Neural progenitor cell (in vitro differentiated cells): ENCODE results near the gene LDHD. TPM values are rescaled to one million over a fixed set of nuclear protein-coding genes. Genes with fewer than 3 reads are reported as not detected.
A peak's percentile ranks its signal among the peaks of the same experiment; 100 is the strongest.

Experiments used
- DNase-seq: peaks from one replicate; pipeline ENCODE4 v3.0.0-alpha.2; 2016; ENCODE audit warnings: low spot score
- H2AFZ ChIP-seq: fragments of 200-600 bp; sonication (generic); replicated peaks from 2 replicates; pipeline ENCODE4 v1.6.1; 2016; ENCODE audit warnings: antibody characterized with exemption
- H3F3A ChIP-seq: fragments of 200-600 bp; sonication (generic); 2 replicates; pipeline ENCODE4 v1.6.1; 2016; ENCODE audit warnings: antibody characterized with exemption, low read depth
- H3K27ac ChIP-seq: fragments of 200-600 bp; sonication (generic); 2 replicates; pipeline ENCODE4 v1.5.1; 2016; ENCODE audit warnings: mild to moderate bottlenecking
- H3K27me3 ChIP-seq: fragments of 200-600 bp; sonication (generic); 2 replicates; pipeline ENCODE4 v1.6.1; 2016; ENCODE audit warnings: mild to moderate bottlenecking, moderate library complexity
- H3K36me3 ChIP-seq: fragments of 200-600 bp; sonication (generic); 2 replicates; pipeline ENCODE4 v1.5.1; 2016
- H3K4me1 ChIP-seq: fragments of 200-600 bp; sonication (generic); 2 replicates; pipeline ENCODE4 v1.6.1; 2016; ENCODE audit warnings: mixed run types
- H3K4me2 ChIP-seq: fragments of 200-600 bp; sonication (generic); 2 replicates; pipeline ENCODE4 v1.6.1; 2016
- H3K4me3 ChIP-seq: fragments of 200-600 bp; sonication (generic); 2 replicates; pipeline ENCODE4 v1.5.1; 2016
- H3K79me2 ChIP-seq: fragments of 200-600 bp; sonication (generic); 2 replicates; pipeline ENCODE4 v1.6.1; 2016; ENCODE audit warnings: low read depth
- H3K9ac ChIP-seq: fragments of 200-600 bp; sonication (generic); 2 replicates; pipeline ENCODE4 v1.6.1; 2016
- H3K9me3 ChIP-seq: fragments of 200-600 bp; sonication (generic); 2 replicates; pipeline ENCODE4 v1.5.1; 2016; ENCODE audit warnings: low read depth
- H4K20me1 ChIP-seq: fragments of 200-600 bp; sonication (generic); 2 replicates; pipeline ENCODE4 v1.6.1; 2016; ENCODE audit warnings: low read depth
- H3K27ac Mint-ChIP-seq: 3 replicates; pipeline ENCODE4 v1.8.0; 2021; ENCODE audit warnings: mixed read lengths
- H3K27me3 Mint-ChIP-seq: 2 replicates; pipeline ENCODE4 v1.8.0; 2022; ENCODE audit warnings: low read depth, mild to moderate bottlenecking, inconsistent platforms, moderate library complexity, mixed read lengths; ENCODE audit not compliant: insufficient read depth
- H3K36me3 Mint-ChIP-seq: 3 replicates; pipeline ENCODE4 v1.8.0; 2021; ENCODE audit warnings: mixed read lengths
- H3K4me1 Mint-ChIP-seq: 3 replicates; pipeline ENCODE4 v1.8.0; 2021; ENCODE audit warnings: mixed read lengths
- H3K4me3 Mint-ChIP-seq: 3 replicates; pipeline ENCODE4 v1.8.0; 2021; ENCODE audit warnings: mild to moderate bottlenecking, moderate library complexity, mixed read lengths
- H3K9me3 Mint-ChIP-seq: 3 replicates; pipeline ENCODE4 v1.8.0; 2020; ENCODE audit warnings: mixed read lengths
- CTCF ChIP-seq: fragments of 200-600 bp; sonication (generic); IDR thresholded peaks from 2 replicates; pipeline ENCODE4 v1.5.1; 2017; ENCODE audit warnings: antibody characterized with exemption, mild to moderate bottlenecking
- EZH2 ChIP-seq: fragments of 200-600 bp; sonication (generic); IDR thresholded peaks from 2 replicates; pipeline ENCODE4 v1.6.1; 2017; ENCODE audit warnings: antibody characterized with exemption, mild to moderate bottlenecking, moderate library complexity
- EZH2phosphoT487 ChIP-seq: fragments of 200-600 bp; sonication (generic); IDR thresholded peaks from 2 replicates; pipeline ENCODE4 v1.6.1; 2017; ENCODE audit warnings: antibody characterized with exemption
- total RNA-seq: library from RNA; depleted of rRNA; stranded (reverse); fragments of >200 nt; gene quantifications from 2 replicates; pipeline ENCODE4 v1.2.3, GENCODE V29; 2015; ENCODE audit warnings: low replicate concordance

The LDHD gene
- total RNA-seq, 1 donor from 2014 or later = 0.60 TPM

DNA sequence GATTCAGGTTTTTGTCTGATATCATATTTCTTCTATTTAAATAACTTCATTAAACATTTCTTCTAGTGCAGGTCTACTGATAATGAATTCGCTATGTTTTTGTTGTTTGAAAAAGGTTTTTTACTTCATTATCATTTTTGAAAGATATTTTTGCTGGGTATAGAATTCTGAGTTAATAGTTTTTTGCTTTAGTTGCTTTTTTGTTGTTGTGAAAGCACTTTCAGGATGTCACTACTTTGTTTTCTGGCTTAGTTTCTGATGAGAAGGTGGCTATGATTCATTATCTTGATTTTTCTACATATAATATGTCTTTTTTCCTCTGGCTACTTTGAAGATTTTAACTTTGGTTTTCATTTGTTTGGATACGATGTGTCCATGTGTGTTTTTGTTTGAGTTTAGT, 35.2 kb upstream of the LDHD start:
- Histone ChIP-seq H3K4me3 (no peak overlapping the region), H2AFZ (no peak overlapping the region)

GRCh38 chr16:75148311-75149195, 32.0 kb upstream of the LDHD start, which contains the start of gene ZFP1:
Gene ZFP1 (plus strand): TSS chr16:75148524. CDS start chr16:75152952, 4,428 bp downstream.
- no peaks in the 10 kb centered on the region for H4K20me1 ChIP-seq
- peaks cover 10% of the 10 kb centered on the region for H3F3A ChIP-seq
- DNase-seq = peak; percentile 98
- H3K4me1 ChIP-seq = no peaks in the 10 kb centered on the region
- H3K4me2 ChIP-seq = peak within 1 kb of the TSS; percentile 71
- H3K9me3 ChIP-seq = peaks cover 26% of the 10 kb centered on the region
- Mint-ChIP-seq H3K9me3 (peaks cover 44% of the 10 kb centered on the region), H3K27ac (no peak within 1 kb of the TSS), H3K27me3 (peaks cover 6% of the 10 kb centered on the region), H3K4me3 (peak within 1 kb of the TSS; percentile 91), H3K4me1 (peaks cover 2% of the 10 kb centered on the region), H3K36me3 (peaks cover 38% of the 10 kb centered on the region)
- H3K4me3 ChIP-seq = peak within 1 kb of the TSS; percentile 86
- H3K79me2 ChIP-seq = peaks cover 47% of the 10 kb centered on the region
- TF ChIP-seq EZH2phosphoT487 (no peak), EZH2 (no peak), CTCF (no peak)
- peak within 1 kb of the TSS; percentile 68 for H3K27ac ChIP-seq
- no peaks in the 10 kb centered on the region for H3K27me3 ChIP-seq
- peaks cover 33% of the 10 kb centered on the region for H3K36me3 ChIP-seq
- H2AFZ ChIP-seq = peak within 1 kb of the TSS; percentile 83
- peak within 1 kb of the TSS; percentile 73 for H3K9ac ChIP-seq

More for the DNA sequence above, 35.2 kb upstream of the LDHD start:
- peaks cover 50% of the 10 kb centered on the region for H3K36me3 ChIP-seq
- H3K9me3 ChIP-seq = peaks cover 29% of the 10 kb centered on the region
- H3K9ac ChIP-seq = no peak overlapping the region
- H3K27ac Mint-ChIP-seq = no peak overlapping the region
- H3K4me1 Mint-ChIP-seq = peaks cover 2% of the 10 kb centered on the region
- H3F3A ChIP-seq = peaks cover 10% of the 10 kb centered on the region
- H3K27me3 Mint-ChIP-seq = peaks cover 4% of the 10 kb centered on the region
- H3K27me3 ChIP-seq = no peaks in the 10 kb centered on the region
- peaks cover 77% of the 10 kb centered on the region for H3K79me2 ChIP-seq
- H3K9me3 Mint-ChIP-seq = peaks cover 67% of the 10 kb centered on the region
- no peak overlapping the region for H3K4me3 Mint-ChIP-seq
- TF ChIP-seq CTCF (no peak), EZH2 (no peak), EZH2phosphoT487 (no peak)
- DNase-seq = no peak
- H3K27ac ChIP-seq = no peak overlapping the region
- H4K20me1 ChIP-seq = no peaks in the 10 kb centered on the region
- no peaks in the 10 kb centered on the region for H3K4me1 ChIP-seq
- peaks cover 65% of the 10 kb centered on the region for H3K36me3 Mint-ChIP-seq
- H3K4me2 ChIP-seq = no peak overlapping the region

- Histone ChIP-seq H3K36me3 (peaks cover 27% of the 10 kb centered on the region), H3K4me3 (peak overlapping the region; percentile 86), H3K9ac (no peak overlapping the region), H3K79me2 (peaks cover 41% of the 10 kb centered on the region), H3K9me3 (peaks cover 20% of the 10 kb centered on the region), H3F3A (peaks cover 10% of the 10 kb centered on the region), H3K27me3 (no peaks in the 10 kb centered on the region), H3K4me2 (peak overlapping the region; percentile 28), H4K20me1 (no peaks in the 10 kb centered on the region), H2AFZ (peak overlapping the region; percentile 19), H3K27ac (no peak overlapping the region), H3K4me1 (no peaks in the 10 kb centered on the region)
- no peak for TF ChIP-seq CTCF
- TF ChIP-seq EZH2 = no peak
- no peak for TF ChIP-seq EZH2phosphoT487
- peaks cover 6% of the 10 kb centered on the region for H3K27me3 Mint-ChIP-seq
- H3K27ac Mint-ChIP-seq = no peak overlapping the region
- peak overlapping the region; percentile 91 for H3K4me3 Mint-ChIP-seq
- H3K9me3 Mint-ChIP-seq = peaks cover 39% of the 10 kb centered on the region
- no peak for DNase-seq
- peaks cover 2% of the 10 kb centered on the region for H3K4me1 Mint-ChIP-seq
- peaks cover 32% of the 10 kb centered on the region for H3K36me3 Mint-ChIP-seq
Measured at GRCh38 chr16:75147968-75148310, 31.4 kb upstream of the LDHD start.
